HG03196 (cell line): ENCODE measurements around the gene KRTAP5-3.
"Not testable (repeated sequence)": the region's sequence is repeated elsewhere in the genome, so short reads cannot be mapped to it uniquely, and the experiment has no call there.

Experiments used
- ATAC-seq: cut with Tn5 transposase; IDR thresholded peaks from one replicate; pipeline ENCODE4 v1.9.1; 2021; ENCODE audit not compliant: unreplicated experiment

KRTAP5-3 gene

DNA sequence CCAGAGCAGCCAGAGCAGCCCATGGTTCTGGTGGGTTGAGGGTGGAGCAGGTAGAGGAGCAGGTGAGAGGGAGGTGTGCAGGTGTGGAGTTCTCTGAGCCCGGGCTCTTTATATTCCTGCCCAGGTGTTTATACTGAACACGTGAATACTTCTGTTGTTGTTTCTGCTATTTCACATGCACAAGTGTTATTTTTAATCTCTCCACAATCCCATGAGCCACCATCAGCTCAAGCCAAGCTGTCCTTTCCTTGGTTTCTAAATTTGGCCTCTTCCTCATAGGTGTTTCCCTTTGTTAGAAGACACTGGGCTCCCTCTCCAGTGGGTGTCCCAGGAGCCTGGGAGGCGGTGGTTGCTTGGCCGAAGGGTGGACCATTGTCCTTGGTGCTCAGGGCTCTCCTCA lies at the start of gene KRTAP5-3:
KRTAP5-3 (minus strand) TSS at position 101 of the 400 bp plus-strand sequence; CDS start at position 23, 78 bp downstream.
- no peak for ATAC-seq

DNA sequence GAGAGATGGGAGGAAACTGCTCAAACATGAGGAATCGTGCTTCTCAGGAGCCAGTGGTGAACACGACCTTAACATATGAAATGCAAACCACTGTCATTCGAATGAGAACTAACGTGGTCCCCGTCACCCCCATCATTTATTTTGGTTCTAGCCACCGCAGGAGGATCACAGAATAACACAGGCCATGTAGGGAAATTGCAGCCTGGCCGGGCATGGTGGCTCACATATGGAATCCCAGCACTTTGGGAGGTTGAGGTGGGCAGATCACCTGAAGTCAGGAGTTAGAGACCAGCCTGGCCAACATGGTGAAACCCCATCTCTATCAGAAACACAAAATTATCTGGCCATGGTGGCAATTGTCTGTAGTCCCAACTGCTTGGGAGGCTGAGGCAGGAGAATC lies 48.4 kb upstream of the KRTAP5-3 start:
- ATAC-seq, result no peak

GRCh38 chr11:1656061-1656441 lies 47.8 kb upstream of the KRTAP5-3 start:
- ATAC-seq, result no peak

- ATAC-seq, result no peak
These were observed 47.2 kb upstream of the KRTAP5-3 start for GRCh38 chr11:1655168-1656060.

GRCh38 chr11:1654388-1655167 lies 46.3 kb upstream of the KRTAP5-3 start:
- ATAC-seq, result no peak

DNA sequence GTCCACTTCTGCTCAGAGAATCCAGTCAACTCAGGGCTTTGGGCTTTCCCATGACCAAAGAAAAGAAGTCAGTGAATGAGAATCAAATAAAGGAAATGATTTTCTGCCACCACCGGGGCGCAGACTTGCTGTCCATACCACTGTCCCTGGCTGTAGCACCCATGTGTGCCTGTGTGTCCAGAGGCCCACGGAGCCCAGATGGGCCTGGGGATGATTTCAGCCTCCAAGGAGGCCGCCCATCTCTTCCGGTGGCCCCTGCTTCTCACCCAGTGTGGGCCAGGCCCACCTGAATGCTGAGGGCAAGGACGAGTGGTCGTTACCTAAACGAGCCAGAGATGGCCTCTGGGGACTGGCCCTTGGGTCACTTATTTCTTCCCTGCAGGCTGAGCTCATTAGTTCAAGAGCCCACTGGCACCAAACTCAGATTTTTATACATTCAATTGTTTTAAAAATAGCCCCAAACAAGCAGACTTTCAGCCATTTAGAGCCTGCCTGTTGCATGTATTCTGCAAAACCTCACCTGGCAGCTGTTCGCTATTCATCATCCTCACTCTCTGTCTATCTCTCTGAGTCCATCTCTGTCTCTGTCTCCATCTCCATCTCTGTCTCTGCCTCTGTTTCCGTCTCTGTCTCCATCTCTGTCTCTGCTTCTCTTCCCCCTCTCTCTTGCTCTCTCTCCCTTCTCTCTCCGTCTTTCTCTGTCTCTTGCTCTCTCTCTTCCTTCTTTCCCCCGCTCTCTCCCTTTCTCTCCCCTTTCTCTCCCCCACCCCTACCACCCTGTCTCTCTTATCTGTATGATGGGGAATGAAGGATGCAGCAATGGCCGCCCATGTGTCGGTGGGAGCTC lies 45.5 kb upstream of the KRTAP5-3 start:
- ATAC-seq, result no peak

DNA sequence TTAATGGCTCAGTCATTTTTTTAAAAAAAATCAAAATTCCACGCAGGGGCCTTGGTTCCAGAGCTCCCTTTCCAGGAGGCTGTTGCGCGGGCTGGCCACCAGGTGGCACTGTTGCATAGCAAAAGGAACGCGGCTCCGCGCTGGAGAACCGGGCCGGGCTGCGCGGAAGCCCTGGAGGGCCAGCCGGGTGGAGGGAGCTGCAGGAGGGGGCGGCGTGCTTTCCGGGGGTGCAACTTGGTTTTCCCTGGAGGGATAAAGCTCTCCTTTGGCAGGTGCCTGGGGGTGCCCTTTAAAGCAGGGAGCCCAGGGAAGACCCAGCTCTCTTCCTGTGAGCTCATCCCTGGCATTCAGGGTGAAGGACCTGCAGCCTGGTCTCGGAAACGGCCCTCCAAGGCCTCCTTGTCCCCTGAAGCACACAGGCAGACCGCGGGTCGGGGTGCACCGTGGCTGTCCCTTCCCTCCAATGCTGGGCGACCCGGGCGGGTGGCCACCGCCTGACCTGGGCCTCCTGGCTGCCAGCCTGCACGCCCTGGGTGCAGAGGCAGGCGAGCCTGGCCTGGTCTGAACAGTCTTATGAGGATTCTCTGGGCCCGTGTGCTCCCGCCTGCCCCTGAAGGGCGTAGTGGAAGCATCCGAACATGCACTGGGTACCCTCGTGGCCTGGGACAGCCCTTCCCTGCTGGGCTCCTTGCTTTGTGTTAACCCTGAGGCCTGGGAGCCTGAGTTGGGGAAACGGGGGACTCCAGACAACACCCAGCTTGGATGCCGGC lies 44.7 kb upstream of the KRTAP5-3 start:
- no peak for ATAC-seq

- no peak for ATAC-seq
These were observed 44.1 kb upstream of the KRTAP5-3 start for GRCh38 chr11:1652442-1652770.

DNA sequence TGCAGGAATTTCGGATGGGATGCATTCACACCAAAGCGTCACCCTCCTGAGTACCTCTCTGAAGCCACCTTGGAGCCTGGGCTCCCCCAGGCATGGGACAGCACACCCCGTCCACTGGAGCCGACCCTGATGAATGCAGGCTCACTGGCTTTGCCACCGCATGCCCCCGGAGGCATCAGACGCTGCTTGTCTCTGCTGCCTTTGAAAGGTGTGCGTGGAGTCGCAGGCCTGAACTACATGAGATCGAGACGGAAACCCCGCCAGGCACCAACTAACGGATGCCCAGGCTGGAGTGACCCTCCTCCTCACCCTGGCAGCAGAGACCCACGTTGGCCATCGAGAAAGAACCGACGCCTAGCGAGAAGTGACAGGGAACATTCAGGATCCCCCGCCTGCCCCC lies 43.8 kb upstream of the KRTAP5-3 start:
- no peak for ATAC-seq

DNA sequence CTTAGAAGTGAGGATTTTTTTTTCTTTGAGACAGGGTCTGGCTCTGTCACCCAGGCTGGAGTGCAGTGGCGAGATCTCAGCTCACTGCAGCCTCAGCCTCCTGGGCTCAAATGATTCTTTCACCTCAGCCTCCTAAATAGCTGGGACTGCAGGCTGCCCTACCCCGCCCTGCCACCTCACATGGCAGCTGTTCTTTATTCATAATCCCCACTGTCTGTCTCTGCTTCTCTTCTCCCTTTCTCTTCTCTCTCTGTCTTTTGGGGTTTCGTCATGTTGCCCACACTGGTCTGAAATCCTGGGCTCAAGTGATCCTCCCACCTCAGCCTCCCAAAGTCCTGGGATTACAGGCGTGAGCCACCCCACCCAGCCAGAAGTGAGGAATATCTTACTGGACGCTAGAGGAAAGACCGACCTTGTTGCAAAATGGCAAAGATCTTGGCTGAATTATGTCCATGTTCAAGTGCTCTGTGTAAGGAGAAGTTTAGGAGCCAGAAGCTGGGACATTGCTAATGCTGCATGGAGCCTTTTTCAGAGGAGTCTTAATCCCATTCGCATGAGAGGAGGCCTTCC lies 43.2 kb upstream of the KRTAP5-3 start:
- no peak for ATAC-seq

GRCh38 chr11:1650918-1651262 lies 42.6 kb upstream of the KRTAP5-3 start:
- no peak for ATAC-seq

DNA sequence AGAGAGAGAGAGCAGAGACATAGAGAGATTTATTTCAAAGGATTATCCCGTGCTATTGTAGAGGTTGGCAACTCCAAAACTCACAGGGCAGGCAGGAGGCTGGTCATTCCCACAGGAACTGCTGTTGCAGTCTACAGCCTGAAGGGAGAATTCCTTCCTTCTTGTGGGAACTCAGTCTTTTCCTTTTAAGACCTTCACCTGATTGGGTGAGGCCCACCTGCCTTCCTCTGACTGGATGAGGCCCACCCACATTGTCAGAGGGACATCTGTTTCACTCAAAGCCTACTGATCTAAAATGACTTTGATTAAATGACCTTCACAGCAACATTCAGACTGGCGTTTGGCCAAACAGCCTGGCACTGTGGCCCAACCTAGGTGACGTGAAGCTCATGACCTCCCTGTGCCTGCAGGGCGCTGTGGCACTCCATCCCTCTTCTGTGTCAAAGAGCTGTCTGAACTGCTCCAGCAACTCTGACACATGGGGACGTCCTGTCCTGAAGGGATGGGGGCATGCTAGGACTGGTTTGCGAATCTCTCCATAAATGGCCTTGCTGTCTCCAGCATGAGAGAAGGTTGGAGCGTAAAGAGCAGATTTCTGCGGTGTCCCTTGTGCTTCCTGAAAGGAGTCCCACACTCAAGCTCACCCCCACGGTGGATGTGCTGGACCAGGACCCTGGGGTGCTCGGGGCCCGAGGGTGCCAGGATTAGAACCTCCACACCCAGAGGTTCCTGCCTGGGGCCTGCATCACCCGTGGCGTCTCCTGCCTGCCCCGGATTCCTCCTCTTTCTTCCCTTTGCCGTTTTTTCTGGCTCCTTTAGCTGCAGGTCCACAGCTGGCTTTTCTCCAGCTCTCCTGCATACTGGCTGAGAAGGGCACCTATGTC lies 42.0 kb upstream of the KRTAP5-3 start:
- ATAC-seq, result no peak

DNA sequence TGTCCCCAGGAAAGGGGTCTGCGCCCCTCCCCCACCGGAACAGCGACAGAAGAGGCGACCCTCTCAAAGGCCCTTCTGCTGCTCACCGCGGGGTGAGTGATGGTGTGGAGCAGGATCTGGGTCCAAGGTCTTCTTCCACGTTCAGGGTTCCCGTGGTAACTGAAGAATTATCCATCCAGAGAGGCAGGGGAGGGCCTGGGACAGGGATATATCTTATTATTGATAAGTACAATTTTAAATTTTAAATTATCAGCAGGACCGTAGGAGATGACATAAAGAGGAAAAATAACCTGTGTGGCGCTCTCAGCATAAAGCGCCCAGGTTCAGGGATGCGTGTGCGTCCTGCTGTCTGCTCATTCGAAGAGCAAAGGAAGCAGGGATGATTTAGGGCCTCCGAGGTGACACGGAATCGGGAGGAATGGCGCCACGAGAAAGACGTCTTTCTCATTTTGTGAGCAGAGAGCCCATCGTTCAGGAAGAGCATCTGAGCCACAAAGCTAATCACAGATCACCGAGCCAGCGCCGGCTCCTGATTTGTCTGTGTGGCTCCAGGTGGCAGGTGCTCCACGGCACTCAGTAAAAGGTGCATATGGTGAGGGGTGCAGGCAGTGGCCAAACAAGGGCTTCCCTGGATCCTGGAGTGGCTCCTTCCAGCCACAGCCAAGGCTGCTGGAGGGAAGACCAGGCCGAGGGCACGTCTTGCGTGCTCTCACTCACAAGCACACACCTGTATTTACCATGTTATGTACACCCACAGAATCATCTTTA lies 40.6 kb upstream of the KRTAP5-3 start:
- ATAC-seq, result no peak

DNA sequence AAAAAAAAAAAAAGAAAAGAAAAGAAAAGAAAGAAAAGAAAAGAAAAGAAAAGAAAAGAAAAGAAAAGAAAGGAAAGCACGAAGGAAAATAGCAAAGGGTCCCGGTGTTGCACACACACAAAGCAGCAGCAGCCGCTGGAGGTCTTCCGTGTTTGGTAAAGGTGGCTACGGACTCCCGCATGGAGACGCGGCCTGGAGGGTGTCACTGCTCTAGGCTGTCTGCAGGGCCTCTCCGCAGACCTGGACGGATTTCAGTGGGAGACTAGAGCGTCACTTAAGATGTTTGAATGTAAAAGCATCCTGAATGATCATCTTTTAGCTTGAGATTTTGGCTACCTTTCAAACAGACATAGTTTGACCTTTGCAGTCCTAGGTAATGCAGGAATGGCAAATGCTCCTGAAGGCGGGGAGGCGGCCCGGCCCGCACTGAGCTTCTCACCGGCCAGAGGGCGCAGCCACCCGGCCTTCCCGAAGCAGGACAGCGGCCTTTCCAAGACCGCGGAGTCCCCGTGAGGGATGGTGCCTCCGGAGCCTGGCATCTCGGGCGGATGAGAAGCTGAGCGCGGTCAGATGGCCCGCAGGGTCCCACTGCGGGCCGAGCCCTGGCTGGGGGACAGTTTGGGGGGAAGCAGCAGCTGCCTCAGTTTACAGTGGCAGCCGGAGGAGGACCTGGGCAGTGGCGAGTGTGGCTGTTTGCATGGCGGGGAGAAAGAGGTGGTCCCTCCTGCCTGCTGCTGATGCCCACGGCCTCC lies 39.8 kb upstream of the KRTAP5-3 start:
- ATAC-seq, result no peak

- ATAC-seq, result not testable (repeated sequence)
These were observed 38.3 kb upstream of the KRTAP5-3 start for GRCh38 chr11:1646540-1646939.

- no peak for ATAC-seq
These were observed 37.1 kb upstream of the KRTAP5-3 start for GRCh38 chr11:1645357-1645821.

DNA sequence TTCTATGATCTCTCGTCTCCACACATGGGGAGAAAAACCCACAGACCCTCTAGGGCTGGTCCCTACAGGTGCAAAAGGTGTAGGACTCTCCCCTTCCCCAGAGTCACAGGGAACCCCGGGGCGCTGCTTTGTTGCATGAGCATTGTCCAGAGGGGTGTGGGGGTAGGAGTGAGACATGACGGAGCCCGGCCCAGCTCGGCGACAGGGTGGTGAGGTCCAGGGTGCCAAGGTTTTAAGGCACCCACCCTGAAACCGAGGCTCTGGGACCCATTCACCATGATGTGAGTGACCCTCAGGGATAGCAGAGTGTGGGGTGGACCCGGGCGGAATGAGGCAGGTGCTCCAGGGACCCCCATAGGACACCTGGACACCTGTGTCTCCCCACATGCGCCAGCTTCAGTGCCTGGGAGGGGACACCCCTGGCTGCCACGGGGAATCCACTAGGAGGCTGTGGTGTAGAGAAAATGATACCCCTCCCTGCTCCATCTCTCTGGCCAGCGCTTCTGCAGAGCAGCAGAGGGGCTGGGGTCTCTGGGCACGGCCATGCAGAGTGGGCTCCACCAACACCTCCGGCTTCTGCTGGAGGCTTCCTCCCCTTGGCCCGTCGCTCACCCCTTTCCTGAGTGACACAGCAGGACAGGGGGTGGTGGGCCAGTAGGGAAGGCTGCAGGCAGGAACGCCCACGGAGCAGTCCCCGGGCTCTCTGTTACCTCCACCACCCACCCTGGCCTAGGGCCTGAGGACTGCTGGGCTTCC lies 36.5 kb upstream of the KRTAP5-3 start:
- ATAC-seq, result no peak
